Stimulated activated naive CD8-positive, alpha-beta T cell treated with anti-CD3 and anti-CD28 coated beads, Interleukin-15, amount 100 ng/mL, for 72 hours (primary cell): Measurements from ENCODE around the gene CDH13.

Experiments
- ATAC-seq: fragments of 150-1000 bp; cut with Tn5 transposase; 2 replicates; pipeline ENCODE4 v1.10.0; 2021; ENCODE audit warnings: mild to moderate bottlenecking, moderate library complexity
- DNase-seq, 2 donors: peaks; one replicate each; pipeline ENCODE4 v3.0.0; 2021 to 2022
- H3K27ac Mint-ChIP-seq, 2 donors: one replicate each; pipeline ENCODE4 v1.8.0; 2022; ENCODE audit warnings: mild to moderate bottlenecking in 2 of 2, mixed read lengths in 2 of 2, moderate library complexity in 2 of 2
- H3K27me3 Mint-ChIP-seq: one replicate; pipeline ENCODE4 v1.8.0; 2022; ENCODE audit warnings: mixed read lengths
- H3K4me1 Mint-ChIP-seq: one replicate; pipeline ENCODE4 v1.8.0; 2022; ENCODE audit warnings: mild to moderate bottlenecking, mixed read lengths
- H3K4me3 Mint-ChIP-seq, 2 donors: one replicate each; pipeline ENCODE4 v1.8.0; 2022; ENCODE audit warnings: mild to moderate bottlenecking in 2 of 2, mixed read lengths in 2 of 2, moderate library complexity in 1 of 2
- H3K9me3 Mint-ChIP-seq, 2 donors: one replicate each; pipeline ENCODE4 v1.8.0; 2022; ENCODE audit warnings: mixed read lengths in 2 of 2

CDH13 gene

DNA sequence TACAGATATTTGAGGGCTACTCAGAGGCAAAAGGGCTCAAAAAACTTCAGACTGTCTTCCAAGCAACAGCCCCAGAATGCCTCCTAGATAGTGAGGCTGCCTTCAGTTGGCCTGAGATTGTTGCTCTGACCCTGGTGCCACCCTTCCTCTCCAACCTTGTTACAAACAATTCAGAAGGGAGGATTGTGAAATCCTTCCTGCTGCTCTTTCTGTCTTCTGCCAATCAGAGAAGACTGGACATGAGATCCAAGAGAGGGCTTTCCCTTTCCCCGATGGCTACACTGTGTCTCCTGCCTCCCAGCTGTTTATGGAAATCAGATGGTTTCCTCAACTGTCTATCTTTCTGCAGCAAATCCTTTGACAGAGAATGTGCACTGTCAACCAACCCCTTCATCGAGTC lies 419.9 kb downstream of the CDH13 start:
- H3K9me3 Mint-ChIP-seq, result peaks cover 10 to 11% of the 10 kb centered on the region in 2 donors
- no peaks in the 10 kb centered on the region for H3K27me3 Mint-ChIP-seq
- no peaks in the 10 kb centered on the region for H3K4me1 Mint-ChIP-seq
- ATAC-seq (no peak), DNase-seq (no peak)
- H3K4me3 Mint-ChIP-seq, result no peak overlapping the region
- H3K27ac Mint-ChIP-seq, result no peak overlapping the region

DNA sequence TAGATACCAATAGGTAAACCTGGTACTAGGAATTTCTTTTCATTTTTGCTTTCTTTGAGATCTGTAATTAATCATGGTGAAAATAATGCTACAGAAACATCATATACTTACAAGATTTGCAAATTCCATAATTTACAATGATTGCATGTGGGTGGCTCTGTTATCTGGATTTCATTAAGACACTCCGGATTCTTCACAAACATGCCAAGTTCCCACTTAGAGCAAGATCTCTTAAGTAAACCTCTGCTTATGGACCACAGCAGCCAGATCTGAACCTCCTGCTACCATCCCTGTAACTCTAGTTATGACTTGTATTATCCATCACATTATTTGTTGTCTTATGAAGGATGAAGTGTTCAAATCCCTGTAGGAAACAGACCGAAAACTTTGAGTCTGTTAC lies 424.7 kb downstream of the CDH13 start:
- peaks cover 10 to 11% of the 10 kb centered on the region in 2 donors for H3K9me3 Mint-ChIP-seq

DNA sequence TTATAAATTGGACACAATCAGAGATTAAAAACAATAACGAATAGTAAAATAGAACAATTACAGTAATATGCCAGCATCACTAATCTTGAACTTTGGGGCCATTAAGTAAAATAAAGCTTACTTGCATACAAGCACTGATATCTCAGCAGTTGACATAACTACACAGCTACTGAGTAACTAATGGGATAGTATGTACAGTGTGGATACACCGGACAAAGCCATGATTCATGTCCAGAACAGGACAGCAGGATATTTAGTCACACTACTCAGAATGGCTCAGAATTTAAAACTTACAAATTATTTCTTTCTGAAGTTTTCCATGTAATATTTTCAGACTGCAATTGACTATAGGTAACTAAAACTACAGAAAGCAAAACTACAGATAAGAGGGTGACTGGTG lies 427.5 kb downstream of the CDH13 start:
- Mint-ChIP-seq H3K4me3 (no peak overlapping the region), H3K4me1 (no peaks in the 10 kb centered on the region), H3K27ac (no peak overlapping the region), H3K27me3 (no peaks in the 10 kb centered on the region), H3K9me3 (peaks cover 10 to 11% of the 10 kb centered on the region in 2 donors)
- ATAC-seq (no peak), DNase-seq (no peak)

More for the DNA sequence above, 424.7 kb downstream of the CDH13 start:
- H3K4me1 Mint-ChIP-seq, result no peaks in the 10 kb centered on the region
- DNase-seq (no peak), ATAC-seq (no peak)
- H3K27me3 Mint-ChIP-seq, result no peaks in the 10 kb centered on the region
- no peak overlapping the region for H3K27ac Mint-ChIP-seq
- H3K4me3 Mint-ChIP-seq, result no peak overlapping the region

DNA sequence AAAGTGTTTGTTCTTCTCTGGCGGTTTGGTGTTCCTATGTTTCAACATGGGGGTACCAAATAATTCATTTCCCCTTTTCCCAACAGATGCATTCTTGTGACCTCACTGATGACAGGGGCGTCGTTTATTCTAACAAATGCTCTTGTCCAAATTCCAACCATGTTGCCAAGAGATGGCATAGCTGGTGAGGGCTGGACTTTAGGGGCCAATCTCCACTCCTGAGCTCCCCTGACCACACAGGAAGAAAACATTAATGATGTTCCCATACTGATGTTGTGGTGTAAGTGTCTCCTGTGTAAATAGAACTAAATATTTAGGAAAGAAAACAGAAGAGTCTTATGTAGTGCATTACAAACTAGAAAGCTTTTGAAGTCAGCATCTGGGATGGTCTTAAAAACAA lies 431.6 kb downstream of the CDH13 start:
- Mint-ChIP-seq H3K4me1 (no peaks in the 10 kb centered on the region), H3K4me3 (no peak overlapping the region), H3K27ac (no peak overlapping the region), H3K9me3 (peaks cover 0 to 2% of the 10 kb centered on the region in 2 donors), H3K27me3 (no peaks in the 10 kb centered on the region)
- no peak for ATAC-seq
- no peak for DNase-seq

DNA sequence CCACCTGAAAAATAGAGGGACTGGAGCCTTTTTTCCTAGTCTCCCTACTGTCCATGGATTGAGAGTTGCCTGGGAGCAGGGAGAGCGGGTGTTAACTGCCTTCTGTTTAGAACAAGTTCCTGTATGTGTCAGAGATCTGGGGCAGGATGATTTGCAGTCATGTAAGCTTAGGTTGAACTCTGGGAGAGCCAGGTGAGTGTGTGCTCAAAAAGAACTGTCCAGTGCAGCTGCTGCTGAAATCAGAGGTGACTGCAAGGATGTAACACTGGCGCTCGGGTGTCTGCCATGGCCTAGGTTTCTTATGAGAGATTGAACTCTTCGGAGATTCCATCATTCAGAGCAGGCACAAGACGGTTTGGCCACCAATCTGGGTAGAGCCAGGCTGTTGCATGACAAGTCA lies 432.5 kb downstream of the CDH13 start:
- H3K27ac Mint-ChIP-seq, result no peak overlapping the region
- H3K4me1 Mint-ChIP-seq, result no peaks in the 10 kb centered on the region
- no peak overlapping the region for H3K4me3 Mint-ChIP-seq
- H3K27me3 Mint-ChIP-seq, result no peaks in the 10 kb centered on the region
- ATAC-seq (no peak), DNase-seq (no peak)
- H3K9me3 Mint-ChIP-seq, result peaks cover 0 to 8% of the 10 kb centered on the region in 2 donors

DNA sequence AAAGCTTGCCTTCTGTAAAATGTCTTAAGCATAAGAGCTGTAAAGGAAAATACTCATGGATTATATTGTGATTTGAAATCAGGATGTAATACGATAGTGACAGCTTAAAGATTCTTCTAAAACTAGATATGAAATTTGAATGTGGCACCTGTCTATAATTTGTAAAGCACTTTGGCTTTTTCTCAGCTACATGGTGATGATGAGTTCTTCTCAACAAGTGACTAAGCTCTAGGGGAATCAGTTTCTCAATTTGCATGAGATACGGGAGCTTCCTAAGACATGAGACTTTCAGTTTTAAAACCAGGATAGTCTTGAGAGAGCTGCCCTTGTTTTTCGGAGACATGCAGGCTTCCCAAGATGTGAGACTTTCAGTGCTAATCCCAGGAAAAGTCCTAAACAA lies 439.2 kb downstream of the CDH13 start:
- H3K27ac Mint-ChIP-seq, result no peak overlapping the region
- no peaks in the 10 kb centered on the region for H3K27me3 Mint-ChIP-seq
- no peak overlapping the region for H3K4me3 Mint-ChIP-seq
- DNase-seq (no peak), ATAC-seq (no peak)
- H3K4me1 Mint-ChIP-seq, result no peaks in the 10 kb centered on the region
- H3K9me3 Mint-ChIP-seq, result peaks cover 4 to 14% of the 10 kb centered on the region in 2 donors

DNA sequence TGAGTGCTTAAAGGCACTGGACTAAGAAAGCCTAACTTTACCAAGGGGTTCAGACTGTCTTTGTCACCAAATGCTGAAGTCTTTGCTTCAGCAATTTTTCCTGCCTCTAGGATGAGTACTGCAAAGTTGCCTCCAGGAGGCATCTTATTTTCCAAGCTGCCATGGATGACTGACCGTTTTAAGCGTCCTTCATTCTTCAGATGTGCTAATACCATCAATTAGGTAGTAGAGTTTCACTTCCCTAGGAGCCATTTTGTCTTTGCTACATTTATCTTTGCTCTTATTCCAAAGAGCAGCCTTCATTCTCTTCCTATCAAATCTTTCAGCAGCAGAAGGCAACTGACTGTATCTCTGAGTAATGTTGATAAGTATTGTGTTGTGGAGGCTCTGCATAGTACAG lies 440.1 kb downstream of the CDH13 start:
- no peaks in the 10 kb centered on the region for H3K4me1 Mint-ChIP-seq
- DNase-seq, result no peak

DNA sequence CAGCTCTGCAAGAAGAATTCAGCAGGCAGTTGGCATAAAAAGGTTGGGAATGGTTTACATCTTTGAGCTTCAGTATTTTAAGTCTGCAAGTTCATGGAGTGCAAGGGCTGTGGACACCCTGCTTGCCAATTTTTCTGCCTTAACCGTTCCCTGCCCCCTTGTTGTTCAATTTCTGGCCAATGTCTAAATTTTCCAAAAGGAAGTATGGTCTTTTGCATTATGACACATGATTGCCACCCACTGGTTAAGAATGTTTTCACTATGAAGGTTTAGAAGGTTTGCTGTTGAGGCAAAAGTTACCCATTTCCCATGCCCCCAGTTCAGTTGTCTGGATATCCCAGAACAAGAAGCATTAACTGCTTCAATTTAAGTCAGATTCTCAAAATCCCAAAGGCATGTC lies 441.9 kb downstream of the CDH13 start:
- no peak overlapping the region for H3K4me3 Mint-ChIP-seq
- no peaks in the 10 kb centered on the region for H3K4me1 Mint-ChIP-seq
- no peaks in the 10 kb centered on the region for H3K27me3 Mint-ChIP-seq
- no peak overlapping the region for H3K27ac Mint-ChIP-seq
- ATAC-seq (no peak), DNase-seq (no peak)
- H3K9me3 Mint-ChIP-seq, result peaks cover 4 to 8% of the 10 kb centered on the region in 2 donors

More for the DNA sequence above, 440.1 kb downstream of the CDH13 start:
- H3K4me3 Mint-ChIP-seq, result no peak overlapping the region
- no peaks in the 10 kb centered on the region for H3K27me3 Mint-ChIP-seq
- no peak overlapping the region for H3K27ac Mint-ChIP-seq
- ATAC-seq, result no peak
- H3K9me3 Mint-ChIP-seq, result peaks cover 4 to 14% of the 10 kb centered on the region in 2 donors

DNA sequence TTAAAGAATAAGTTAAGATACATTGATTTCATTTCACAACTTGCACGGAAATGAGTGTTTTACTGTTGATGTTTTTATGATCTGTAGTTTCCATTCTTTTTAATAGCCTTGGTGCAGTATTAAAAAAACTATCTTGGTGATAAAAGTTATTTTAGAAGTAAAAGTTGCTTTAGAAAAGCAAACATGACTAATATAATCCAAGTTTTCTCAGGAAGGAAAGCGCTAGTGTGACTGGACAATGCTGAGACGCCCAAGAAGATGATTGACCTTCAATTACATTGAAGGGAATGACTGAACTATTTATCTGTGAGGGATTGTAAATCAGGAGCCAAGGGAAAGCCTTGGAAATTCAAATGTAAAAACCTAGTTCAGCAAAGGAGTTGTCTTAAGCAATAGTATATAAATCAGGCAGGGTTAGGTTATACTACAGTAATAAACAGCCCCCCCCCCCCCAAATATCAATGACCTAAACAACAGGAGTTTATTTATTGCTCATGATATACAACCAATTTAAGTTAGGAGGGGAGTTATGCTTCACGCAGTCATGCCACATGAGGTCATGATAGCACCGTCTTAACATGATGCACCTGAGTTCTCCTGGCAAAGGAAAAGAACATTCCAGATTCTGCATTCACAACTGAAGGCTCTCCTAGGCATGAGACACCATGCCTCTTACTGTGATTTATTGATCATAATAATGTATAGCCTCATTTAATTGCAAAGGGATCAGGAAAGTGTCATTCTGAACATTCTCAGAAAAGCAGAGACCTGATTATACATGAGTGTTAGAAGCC lies 443.8 kb downstream of the CDH13 start:
- DNase-seq (no peak), ATAC-seq (no peak)
- H3K4me1 Mint-ChIP-seq, result no peaks in the 10 kb centered on the region
- no peak overlapping the region for H3K27ac Mint-ChIP-seq
- no peaks in the 10 kb centered on the region for H3K27me3 Mint-ChIP-seq
- H3K4me3 Mint-ChIP-seq, result no peak overlapping the region
- H3K9me3 Mint-ChIP-seq, result peaks cover 0 to 4% of the 10 kb centered on the region in 2 donors

DNA sequence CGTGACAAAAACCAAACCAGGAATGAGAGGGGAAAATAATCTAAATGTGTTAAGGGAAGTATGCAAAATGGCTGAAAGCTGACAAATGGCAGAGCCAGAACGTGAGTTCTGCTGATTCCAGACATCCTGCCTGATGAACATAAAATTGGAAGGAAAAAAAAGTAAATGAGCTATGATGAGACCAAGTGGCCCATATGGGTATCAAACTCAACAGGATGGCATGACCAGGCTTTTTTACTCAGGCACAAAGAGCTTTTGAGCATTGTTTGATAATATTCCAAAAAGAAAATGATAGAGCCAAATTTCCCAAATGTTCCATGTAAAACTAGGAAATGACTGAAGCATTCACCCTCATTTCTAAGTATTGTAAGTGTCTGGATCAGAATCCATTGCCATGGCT lies 449.2 kb downstream of the CDH13 start:
- Mint-ChIP-seq H3K9me3 (peaks cover 0 to 7% of the 10 kb centered on the region in 2 donors), H3K27me3 (no peaks in the 10 kb centered on the region), H3K4me3 (no peak overlapping the region), H3K27ac (no peak overlapping the region), H3K4me1 (no peaks in the 10 kb centered on the region)
- DNase-seq (no peak), ATAC-seq (no peak)

DNA sequence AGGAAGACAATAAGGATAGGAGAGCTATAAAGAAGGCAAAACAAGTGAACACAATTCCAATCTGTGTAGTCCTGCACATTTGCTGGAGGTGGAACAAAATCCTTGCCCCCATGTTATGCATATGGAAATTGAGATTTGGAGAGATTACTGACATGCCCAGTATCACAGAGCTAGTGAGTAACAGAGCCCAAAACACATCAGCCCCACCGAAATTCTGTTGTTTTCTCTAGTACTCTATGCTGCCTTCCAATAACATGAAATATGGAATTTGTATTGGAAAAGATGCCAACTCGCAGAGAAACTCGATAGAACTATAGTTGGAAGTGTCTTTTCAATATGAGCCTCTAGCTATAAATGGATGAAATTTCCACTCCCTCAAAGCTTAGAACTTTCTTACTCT lies 456.6 kb downstream of the CDH13 start:
- no peak overlapping the region for H3K27ac Mint-ChIP-seq
- H3K4me3 Mint-ChIP-seq, result no peak overlapping the region
- peaks cover 0 to 10% of the 10 kb centered on the region in 2 donors for H3K9me3 Mint-ChIP-seq
- H3K27me3 Mint-ChIP-seq, result no peaks in the 10 kb centered on the region
- ATAC-seq, result no peak
- H3K4me1 Mint-ChIP-seq, result no peaks in the 10 kb centered on the region
- DNase-seq, result no peak

DNA sequence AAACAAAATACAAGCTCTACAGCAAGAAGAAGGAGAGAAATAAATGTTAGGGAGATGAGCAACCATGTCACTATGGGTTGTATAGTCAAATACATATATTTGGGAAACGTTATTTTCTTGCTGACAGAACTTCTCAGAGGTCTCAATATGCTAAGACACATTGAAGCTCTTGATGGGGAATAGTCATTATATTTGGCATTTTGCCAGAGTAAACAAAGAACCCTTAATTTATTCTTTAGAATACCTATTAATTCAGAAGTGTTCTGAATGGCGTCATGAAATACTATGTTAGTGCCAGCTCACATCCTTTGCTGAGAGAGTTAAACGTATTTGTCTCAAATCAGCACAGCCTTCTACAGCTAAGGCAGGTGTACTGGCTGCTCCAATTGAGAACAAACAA lies 458.9 kb downstream of the CDH13 start:
- Mint-ChIP-seq H3K27me3 (no peaks in the 10 kb centered on the region), H3K4me1 (no peaks in the 10 kb centered on the region), H3K27ac (no peak overlapping the region), H3K4me3 (no peak overlapping the region), H3K9me3 (peaks cover 8 to 10% of the 10 kb centered on the region in 2 donors)
- ATAC-seq, result no peak
- no peak for DNase-seq

DNA sequence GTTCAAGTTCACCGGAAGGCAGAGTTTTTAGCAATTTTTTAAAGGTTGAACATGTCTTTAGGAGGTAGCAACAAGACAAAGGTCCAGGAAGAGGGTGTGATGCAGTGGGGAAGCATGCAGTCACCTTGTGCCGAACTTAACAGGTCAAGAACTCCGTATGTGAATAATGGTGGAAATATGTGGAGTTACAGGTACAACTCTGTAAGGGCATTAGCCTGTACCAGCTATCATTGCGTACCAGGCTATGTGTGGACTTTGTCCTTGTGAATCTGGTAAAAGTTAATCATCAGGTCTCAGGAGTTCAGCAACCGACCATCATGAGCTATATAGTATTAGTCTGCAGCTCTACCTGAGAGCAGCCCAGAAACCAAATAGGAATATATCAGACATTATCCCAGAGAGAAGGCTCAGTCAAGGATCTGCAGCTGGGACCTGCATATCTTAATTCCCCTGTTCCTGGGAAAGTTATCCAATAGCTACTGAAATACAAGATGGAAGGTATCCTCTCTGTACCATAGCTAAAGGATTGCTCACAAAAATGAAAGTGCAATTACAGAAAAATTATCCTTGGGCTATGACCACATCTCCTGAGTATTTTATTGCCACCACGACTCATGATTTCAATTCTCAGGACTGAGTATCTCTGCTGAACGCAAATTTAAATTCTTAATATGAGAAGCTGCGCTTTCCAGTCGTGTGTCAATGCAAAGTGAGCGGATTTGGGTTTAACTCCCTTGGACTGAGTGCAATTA lies 469.3 kb downstream of the CDH13 start:
- Mint-ChIP-seq H3K27ac (no peak overlapping the region), H3K4me1 (no peaks in the 10 kb centered on the region), H3K9me3 (peaks cover 7 to 9% of the 10 kb centered on the region in 2 donors), H3K4me3 (no peak overlapping the region), H3K27me3 (no peaks in the 10 kb centered on the region)
- no peak for DNase-seq
- ATAC-seq, result no peak

DNA sequence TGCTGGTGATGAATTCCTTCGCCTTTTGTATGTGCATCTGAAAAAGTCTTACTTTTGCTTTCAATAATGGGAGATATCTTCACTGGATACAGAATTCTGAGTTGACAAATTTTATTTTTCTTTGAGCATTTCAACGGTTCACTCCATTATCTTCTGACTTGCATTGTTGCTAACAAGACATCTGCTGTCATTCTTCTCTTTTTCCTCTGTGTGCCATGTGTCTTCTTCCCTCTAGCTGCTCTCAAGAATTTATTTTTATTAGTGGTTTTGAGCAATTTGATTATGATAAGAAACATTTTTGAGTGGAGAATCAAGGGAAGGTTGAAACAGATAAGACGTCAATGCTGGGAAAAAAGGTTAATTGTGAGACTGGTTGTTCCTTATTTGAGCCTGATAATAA lies 471.8 kb downstream of the CDH13 start:
- H3K27ac Mint-ChIP-seq, result no peak overlapping the region
- ATAC-seq, result no peak
- H3K4me3 Mint-ChIP-seq, result no peak overlapping the region
- peaks cover 22 to 24% of the 10 kb centered on the region in 2 donors for H3K9me3 Mint-ChIP-seq
- H3K27me3 Mint-ChIP-seq, result no peaks in the 10 kb centered on the region
- DNase-seq, result no peak
- H3K4me1 Mint-ChIP-seq, result no peaks in the 10 kb centered on the region

DNA sequence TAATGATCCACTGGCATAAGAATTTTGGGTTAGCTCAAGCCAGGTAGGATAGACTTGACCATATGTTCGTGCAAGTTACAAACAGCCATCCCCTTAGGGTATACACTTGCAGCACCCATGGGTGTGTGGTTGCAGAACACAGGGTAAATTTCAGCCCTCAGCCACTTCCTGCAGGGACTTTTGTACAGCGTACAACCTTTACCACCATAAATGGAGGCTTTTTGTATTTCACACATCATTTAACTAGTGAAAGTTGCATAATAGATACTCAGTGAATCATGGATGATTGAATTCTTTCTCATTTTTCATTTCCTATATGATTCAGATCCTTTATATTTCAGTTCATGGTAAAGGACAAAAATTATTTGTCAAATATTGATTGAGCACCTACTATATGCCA lies 473.9 kb downstream of the CDH13 start:
- no peak overlapping the region for H3K4me3 Mint-ChIP-seq
- peak in 1 of 2 donors; percentile 32 for DNase-seq
- H3K27me3 Mint-ChIP-seq, result no peaks in the 10 kb centered on the region
- peak; percentile 95 for ATAC-seq
- H3K4me1 Mint-ChIP-seq, result no peaks in the 10 kb centered on the region
- peaks cover 22 to 24% of the 10 kb centered on the region in 2 donors for H3K9me3 Mint-ChIP-seq
- H3K27ac Mint-ChIP-seq, result no peak overlapping the region

DNA sequence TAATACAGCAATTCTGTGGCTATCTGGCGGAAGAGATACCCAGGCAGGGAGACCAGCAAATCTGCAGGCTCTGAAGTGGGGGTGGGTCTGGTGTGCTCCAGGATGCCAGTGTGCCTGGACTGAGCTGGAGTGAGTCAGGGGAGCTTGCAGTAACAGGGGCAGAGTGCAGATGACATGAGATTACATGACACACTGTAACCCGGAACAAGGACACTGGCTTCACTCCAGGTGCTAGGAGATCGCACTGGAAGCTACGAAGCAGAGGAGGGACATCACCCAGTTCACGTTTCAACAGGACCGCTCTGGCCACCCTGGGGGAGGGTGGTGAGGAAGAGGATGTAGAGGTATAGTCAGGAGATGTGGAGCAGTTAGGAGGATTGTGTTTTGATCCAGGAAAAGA lies 475.6 kb downstream of the CDH13 start:
- Mint-ChIP-seq H3K27ac (no peak overlapping the region), H3K9me3 (peaks cover 22 to 24% of the 10 kb centered on the region in 2 donors), H3K27me3 (no peaks in the 10 kb centered on the region), H3K4me3 (no peak overlapping the region), H3K4me1 (no peaks in the 10 kb centered on the region)
- no peak for ATAC-seq
- no peak for DNase-seq
